K562 (cell line): ENCODE results near the gene DIP2C. TPM values are rescaled to one million over a fixed set of nuclear protein-coding genes. Genes with fewer than 3 reads are reported as not detected.

Experiments used
- ATAC-seq: fragments of 200-7000 bp; cut with Tn5 transposase; 3 replicates; pipeline ENCODE4 v1.9.1; 2020; ENCODE audit warnings: moderate library complexity
- BruUV-seq: library from RNA; stranded (reverse); fragments of 400-500 nt; replicated peaks from 2 replicates; lab custom pipeline; 2021; lab: Mats Ljungman, UMichigan
- CTCF ChIA-PET: fragments of 300-600 bp; formaldehyde crosslinking; extraction: SDS; loops from one replicate; lab custom pipeline; 2021; ENCODE audit warnings: low intra/inter-chr PET ratio; lab: Yijun Ruan, JAX
- POLR2A ChIA-PET: fragments of 300-600, 350-650 bp; sonication (Branson Sonifier 250); formaldehyde crosslinking; extraction: SDS; loops from one replicate; lab custom pipeline; 2021; ENCODE audit warnings: antibody characterized with exemption, inconsistent platforms; lab: Yijun Ruan, JAX
- DNase-seq, 4 experiments: peaks; one replicate each; pipeline versions ENCODE4 v3.0.0 to v3.0.0-alpha.2; 2011 to 2018; ENCODE audit warnings: low spot score in 3 of 4, mixed read lengths in 3 of 4; ENCODE audit errors: extremely low read depth in 1 of 4
- FAIRE-seq: peaks from 2 replicates; lab custom pipeline; 2011; peaks lifted over from hg19 to GRCh38; lab: Jason Lieb, UNC
- H2AFZ ChIP-seq: 2 replicates; pipeline ENCODE4 v1.6.0; 2011; ENCODE audit warnings: low read depth, low read length, control low read depth, inconsistent platforms
- H3K27ac ChIP-seq: fragments of 200-600 bp; 3 replicates; pipeline ENCODE4 v1.8.0; 2011; ENCODE audit warnings: low read depth, mild to moderate bottlenecking, control low read depth, inconsistent platforms, low read length, moderate library complexity, mixed read lengths; ENCODE audit errors: extremely low read depth
- H3K27me3 ChIP-seq, 2 experiments: fragments of 300-600 bp in 1 of 2; 2 replicates in 1 of 2; 3 replicates in 1 of 2; pipeline versions ENCODE4 v1.6.0 to v1.8.0; 2011; ENCODE audit warnings: inconsistent platforms in 2 of 2, low read length in 2 of 2, mild to moderate bottlenecking in 1 of 2, mixed read lengths in 1 of 2, moderate library complexity in 1 of 2; ENCODE audit not compliant: control insufficient read depth in 2 of 2, insufficient read depth in 2 of 2
- H3K36me3 ChIP-seq: fragments of 300-600 bp; 3 replicates; pipeline ENCODE4 v1.8.0; 2011; ENCODE audit warnings: mild to moderate bottlenecking, low read length, inconsistent platforms; ENCODE audit not compliant: control insufficient read depth, insufficient read depth
- H3K4me1 ChIP-seq, 2 experiments: fragments of 200-600 bp in 1 of 2; replicated peaks in 1 of 2; 2 replicates in 1 of 2; 3 replicates in 1 of 2; pipeline versions ENCODE4 v1.5.1 to v1.8.0; 2011; ENCODE audit warnings: inconsistent platforms in 2 of 2, low read length in 2 of 2, mild to moderate bottlenecking in 1 of 2, mixed read lengths in 1 of 2, moderate library complexity in 1 of 2; ENCODE audit not compliant: control insufficient read depth in 2 of 2, insufficient read depth in 2 of 2
- H3K4me2 ChIP-seq: 2 replicates; pipeline ENCODE4 v1.6.1; 2011; ENCODE audit warnings: low read length, control low read depth, inconsistent platforms, mixed read lengths; ENCODE audit not compliant: insufficient read depth
- H3K4me3 ChIP-seq: fragments of 200-600 bp; sonication (generic), shearing (Covaris generic); 2 replicates; pipeline ENCODE4 v1.5.1; 2016; ENCODE audit warnings: control low read depth, inconsistent platforms
- H3K79me2 ChIP-seq: fragments of 200-600 bp; 3 replicates; pipeline ENCODE4 v1.8.0; 2011; ENCODE audit warnings: low read length, inconsistent platforms; ENCODE audit not compliant: control insufficient read depth, insufficient read depth
- H3K9ac ChIP-seq, 2 experiments: 2 replicates each; pipeline versions ENCODE4 v1.6.0 to v1.6.1; 2011; ENCODE audit warnings: low read depth in 2 of 2, low read length in 2 of 2, control low read depth in 1 of 2, inconsistent platforms in 1 of 2, mild to moderate bottlenecking in 1 of 2, mixed read lengths in 1 of 2; ENCODE audit not compliant: insufficient read depth in 1 of 2
- H3K9me1 ChIP-seq: one replicate; pipeline ENCODE4 v1.6.0; 2011; ENCODE audit warnings: inconsistent platforms, mild to moderate bottlenecking, low read length, moderate library complexity; ENCODE audit not compliant: control insufficient read depth, insufficient read depth
- H3K9me3 ChIP-seq: replicated peaks from 2 replicates; pipeline ENCODE4 v1.5.1; 2011; ENCODE audit warnings: low read depth, low read length, inconsistent platforms; ENCODE audit not compliant: control insufficient read depth, insufficient read depth
- H4K20me1 ChIP-seq: replicated peaks from 2 replicates; pipeline ENCODE4 v1.6.1; 2011; ENCODE audit warnings: low read length, inconsistent platforms, mixed read lengths; ENCODE audit not compliant: control insufficient read depth, insufficient read depth
- ETV5 ChIP-seq: sonication (generic); formaldehyde crosslinking; IDR thresholded peaks from 2 replicates; pipeline ENCODE4 v1.4.0; 2020; ENCODE audit warnings: low read depth, mild to moderate bottlenecking, missing genetic modification reagents
- HMG20A ChIP-seq: fragments of 450-650 bp; formaldehyde crosslinking; conservative IDR thresholded peaks from 2 replicates; pipeline ENCODE4 v1.4.0; 2020; ENCODE audit warnings: mild to moderate bottlenecking, mixed read lengths
- KLF1 ChIP-seq: fragments of 450-650 bp; IDR thresholded peaks from 2 replicates; pipeline ENCODE4 v1.6.1; 2016; ENCODE audit warnings: missing genetic modification characterization, missing compliant biosample characterization
- KLF6 ChIP-seq: fragments of 250-450 bp; sonication (Bioruptor Pico); IDR thresholded peaks from 2 replicates; pipeline ENCODE4 v1.4.0; 2020; ENCODE audit warnings: mild to moderate bottlenecking, moderate library complexity, borderline replicate concordance
- MNT ChIP-seq, 2 experiments: fragments of 450-650 bp; conservative IDR thresholded peaks; 2 replicates each; pipeline ENCODE4 v1.6.1; 2017; ENCODE audit warnings: mild to moderate bottlenecking in 2 of 2, moderate library complexity in 2 of 2
- NFE2 ChIP-seq: IDR thresholded peaks from 2 replicates; pipeline ENCODE4 v1.6.1; 2014; ENCODE audit warnings: antibody characterized with exemption, low read depth
- PHTF2 ChIP-seq: fragments of 250-450 bp; sonication (Bioruptor Pico); IDR thresholded peaks from 2 replicates; pipeline ENCODE4 v1.5.0; 2021; ENCODE audit warnings: mild to moderate bottlenecking
- RAD21 ChIP-seq, 2 experiments: fragments of 250-450 bp in 1 of 2; fragments of 450-650 bp in 1 of 2; sonication (Bioruptor Pico) in 1 of 2; formaldehyde crosslinking in 1 of 2; IDR thresholded peaks in 1 of 2; conservative IDR thresholded peaks in 1 of 2; 2 replicates each; pipeline versions ENCODE4 v1.4.0 to v1.8.0; 2020 to 2022; ENCODE audit warnings: mild to moderate bottlenecking in 2 of 2, moderate library complexity in 1 of 2
- SIX5 ChIP-seq, 2 experiments: IDR thresholded peaks; 2 replicates each; pipeline ENCODE4 v1.6.1; 2011; ENCODE audit warnings: low read length in 2 of 2, borderline replicate concordance in 1 of 2, low read depth in 1 of 2, mild to moderate bottlenecking in 1 of 2, moderate library complexity in 1 of 2; ENCODE audit not compliant: insufficient read depth in 1 of 2
- STAT5A ChIP-seq: IDR thresholded peaks from 2 replicates; pipeline ENCODE4 v1.6.1; 2012; ENCODE audit warnings: low read length, inconsistent platforms, borderline replicate concordance
- ZNF133 ChIP-seq: fragments of 250-450 bp; sonication (Bioruptor Pico); IDR thresholded peaks from 2 replicates; pipeline ENCODE4 v1.4.0; 2020; ENCODE audit warnings: mild to moderate bottlenecking
- ZNF583 ChIP-seq: fragments of 250-450 bp; sonication (Bioruptor Pico); IDR thresholded peaks from 2 replicates; pipeline ENCODE4 v1.4.0; 2020
- WGBS: fragments of 100-300 bp; shearing (Covaris generic); methylation state at CpG from one replicate; pipeline ENCODE4 v1.1.6; 2016; ENCODE audit warnings: low coverage, mixed read lengths; ENCODE audit not compliant: insufficient coverage; ENCODE audit errors: missing lambda C conversion rate; 5-methylcytosine and 5-hydroxymethylcytosine counted together
- in situ Hi-C: fragments of 300-500 bp; cut with MboI; formaldehyde crosslinking; loops from 4 replicates; pipeline ENCODE4 v1.15.0; 2018; ENCODE audit warnings: inconsistent platforms, mixed read lengths
- intact Hi-C: fragments of 100-400 bp; cut with micrococcal nuclease; formaldehyde crosslinking; loops from 2 replicates; pipeline ENCODE4 v1.14.2; 2022
- polyA plus RNA-seq, 8 experiments: library from polyadenylated mRNA; depleted of rRNA in 4 of 8; stranded (reverse) in 5 of 8; unstranded in 3 of 8; fragments of >200 nt; fragmentation: Nextera tagmentation in 2 of 8; fragmentation: Illumina TruSeq in 1 of 8; extraction: Ambion mirVana in 2 of 8; extraction: Trizol in 1 of 8; gene quantifications; 2 replicates each; pipeline versions ENCODE4 v1.2.1 to v1.2.3, GENCODE V29; 2011 to 2014; ENCODE audit warnings: inconsistent platforms in 1 of 8, missing spikeins in 1 of 8
- total RNA-seq, 7 experiments: library from RNA; depleted of rRNA in 6 of 7; stranded (reverse); fragments of >200 nt in 6 of 7; fragmentation: Illumina TruSeq in 2 of 7; extraction: Trizol in 2 of 7; gene quantifications; 2 replicates each; pipeline versions ENCODE4 v1.2.1 to v1.2.3, GENCODE V29; 2011 to 2021; ENCODE audit warnings: low replicate concordance in 1 of 7
- TF ChIP-seq, protein P1 (sequence below): fragments of 450-650 bp; formaldehyde crosslinking; IDR thresholded peaks from 2 replicates; pipeline ENCODE4 v1.4.0; 2022; ENCODE audit warnings: missing genetic modification characterization

The DIP2C gene
- total and polyA plus RNA-seq, 9 of the 15 experiments (the other 6 are each of a cell fraction or from before 2014, with no cell fraction given), result 0.01 TPM; not detected in 8

DNA sequence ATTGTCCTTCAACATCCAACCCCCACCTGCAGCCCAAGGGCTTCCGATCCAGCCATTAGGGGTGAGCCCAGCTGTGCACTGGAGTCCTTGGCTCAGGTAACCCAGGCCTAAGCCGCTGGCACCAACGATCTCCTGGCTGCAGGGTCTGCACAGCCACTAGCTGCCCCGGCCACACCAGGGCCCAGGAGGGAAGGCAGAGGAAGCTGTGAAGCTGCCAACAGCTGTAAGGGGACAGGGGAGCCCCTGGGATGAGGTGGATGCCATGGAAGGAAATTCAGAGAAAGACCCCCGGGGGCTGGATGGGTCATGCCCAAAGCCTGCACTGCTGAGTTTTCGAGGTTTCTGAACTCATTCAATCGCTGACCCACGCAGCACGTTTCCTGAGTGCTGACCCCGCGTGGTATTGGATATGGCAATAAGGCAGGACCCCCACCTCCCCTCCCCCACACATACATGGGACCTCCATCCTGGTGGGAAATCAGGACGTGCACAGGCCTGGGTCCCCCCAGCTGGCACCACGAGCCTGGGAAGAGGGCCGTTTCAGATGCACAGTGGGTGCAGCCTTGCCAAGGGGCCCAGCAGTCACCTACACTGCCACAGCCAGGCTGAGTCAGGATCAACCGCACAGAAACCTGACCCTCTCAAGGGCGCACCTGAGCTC, 170.3 kb downstream of the DIP2C start:
- no peaks in the 10 kb centered on the region for H3K36me3 ChIP-seq
- H2AFZ ChIP-seq, result no peak overlapping the region
- H3K4me1 ChIP-seq, result no peaks in the 10 kb centered on the region
- no peaks in the 10 kb centered on the region for H3K9me1 ChIP-seq
- no peak for FAIRE-seq
- intact Hi-C loops, result no loop called here
- no peak overlapping the region for H3K4me2 ChIP-seq
- no peak overlapping the region for H3K27ac ChIP-seq
- 1% methylated on average over 14 of the region's 16 CpGs for WGBS
- no peaks in the 10 kb centered on the region for H3K9me3 ChIP-seq
- POLR2A ChIA-PET, result interaction anchor here (1.1 kb wide), 1 partner anchor 19 kb away, joined by 3 read pairs; no protein-coding TSS in a partner anchor
- H3K4me3 ChIP-seq, result no peak overlapping the region
- TF ChIP-seq KLF1 (tag), result no peak
- no peak for TF ChIP-seq SIX5 (IDR thresholded peaks at IDR 0.05; ENCODE audit: borderline replicate concordance in 1 of 2, insufficient read depth in 1 of 2, low read depth in 1 of 2, low read length in 2 of 2)
- no peak for TF ChIP-seq RAD21 (CRISPR knock-in tag; conservative IDR thresholded peaks at IDR 0.05 in 1 of 2, IDR thresholded peaks at IDR 0.05 in 1 of 2)
- TF ChIP-seq, protein P1, sequence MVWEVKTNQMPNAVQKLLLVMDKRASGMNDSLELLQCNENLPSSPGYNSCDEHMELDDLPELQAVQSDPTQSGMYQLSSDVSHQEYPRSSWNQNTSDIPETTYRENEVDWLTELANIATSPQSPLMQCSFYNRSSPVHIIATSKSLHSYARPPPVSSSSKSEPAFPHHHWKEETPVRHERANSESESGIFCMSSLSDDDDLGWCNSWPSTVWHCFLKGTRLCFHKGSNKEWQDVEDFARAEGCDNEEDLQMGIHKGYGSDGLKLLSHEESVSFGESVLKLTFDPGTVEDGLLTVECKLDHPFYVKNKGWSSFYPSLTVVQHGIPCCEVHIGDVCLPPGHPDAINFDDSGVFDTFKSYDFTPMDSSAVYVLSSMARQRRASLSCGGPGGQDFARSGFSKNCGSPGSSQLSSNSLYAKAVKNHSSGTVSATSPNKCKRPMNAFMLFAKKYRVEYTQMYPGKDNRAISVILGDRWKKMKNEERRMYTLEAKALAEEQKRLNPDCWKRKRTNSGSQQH (CRISPR knock-in tag), result no peak
- TF ChIP-seq HMG20A (CRISPR knock-in tag), result no peak
- TF ChIP-seq MNT (conservative IDR thresholded peaks at IDR 0.05), result no peak
- no peak for TF ChIP-seq ZNF133 (CRISPR knock-in tag)
- TF ChIP-seq ZNF583 (CRISPR knock-in tag), result no peak
- TF ChIP-seq KLF6 (CRISPR knock-in tag), result no peak
- no peak for TF ChIP-seq ETV5
- no peak for TF ChIP-seq STAT5A
- TF ChIP-seq PHTF2 (CRISPR knock-in tag), result no peak
- no peak for TF ChIP-seq NFE2
- TF ChIP-seq, all 486 proteins: peak for 0
- no peaks in the 10 kb centered on the region for H3K79me2 ChIP-seq
- 0 out of 2 replicates have a peak, but pooled peaks cover 4% of the 10 kb centered on the region for H4K20me1 ChIP-seq
- CTCF ChIA-PET, result no interaction called here
- peaks cover 16 to 47% of the 10 kb centered on the region in 2 experiments; a peak in 4 of 5 replicates for H3K27me3 ChIP-seq
- no TSS peak for BruUV-seq
- in situ Hi-C loops, result no loop called here
- ATAC-seq, result no peak
- no peak for DNase-seq
- no peak overlapping the region for H3K9ac ChIP-seq
